Caco-2 (cell line): ENCODE data around the gene RRP15. TPM values are rescaled to one million over a fixed set of nuclear protein-coding genes. Genes with fewer than 3 reads are reported as not detected.

Experiments used
- Bru-seq: library from RNA; stranded (reverse); fragments of 400-500 nt; gene quantifications from one replicate; lab custom pipeline; 2021; lab: Mats Ljungman, UMichigan
- BruChase-seq, 2 experiments: library from RNA; stranded (reverse); fragments of 400-500 nt; gene quantifications; one replicate each; lab custom pipeline; 2021; lab: Mats Ljungman, UMichigan
- BruUV-seq: library from RNA; stranded (reverse); fragments of 400-500 nt; replicated peaks from 2 replicates; lab custom pipeline; 2021; lab: Mats Ljungman, UMichigan
- CTCF ChIA-PET: fragments of 300-600 bp; sonication (Branson Sonifier 250); formaldehyde crosslinking; loops from one replicate; lab custom pipeline; 2022; ENCODE audit warnings: antibody characterized with exemption; lab: Charles Lee
- POLR2A ChIA-PET: fragments of 300-600 bp; sonication (Branson Sonifier 250); formaldehyde crosslinking; loops from one replicate; lab custom pipeline; 2022; ENCODE audit warnings: antibody characterized with exemption; lab: Charles Lee
- DNase-seq, 2 experiments: peaks; one replicate each; pipeline versions ENCODE4 v3.0.0 to v3.0.0-alpha.2; 2020 to 2022
- H3K27me3 ChIP-seq: replicated peaks from 2 replicates; pipeline ENCODE4 v1.6.0; 2011; ENCODE audit warnings: low read length; ENCODE audit not compliant: control insufficient read depth, insufficient read depth
- H3K36me3 ChIP-seq: 2 replicates; pipeline ENCODE4 v1.5.1; 2011; ENCODE audit warnings: low read length; ENCODE audit not compliant: control insufficient read depth, insufficient read depth
- H3K4me1 ChIP-seq: fragments of 250-450 bp; sonication (Bioruptor Pico); 2 replicates; pipeline ENCODE4 v1.5.1; 2020; ENCODE audit warnings: mild to moderate bottlenecking
- H3K4me3 ChIP-seq: 2 replicates; pipeline ENCODE4 v1.5.1; 2011; ENCODE audit warnings: low read depth, mild to moderate bottlenecking, control low read depth, low read length
- H3K9me3 ChIP-seq: fragments of 250-450 bp; sonication (Bioruptor Pico); 2 replicates; pipeline ENCODE4 v1.5.1; 2020; ENCODE audit warnings: mild to moderate bottlenecking, moderate library complexity
- H3K27ac Mint-ChIP-seq: one replicate; pipeline ENCODE4 v1.8.0; 2022; ENCODE audit warnings: mixed read lengths; ENCODE audit not compliant: unreplicated experiment
- H3K27me3 Mint-ChIP-seq: one replicate; pipeline ENCODE4 v1.8.0; 2022; ENCODE audit warnings: mixed read lengths; ENCODE audit not compliant: insufficient read depth, unreplicated experiment
- H3K36me3 Mint-ChIP-seq: one replicate; pipeline ENCODE4 v1.8.0; 2022; ENCODE audit warnings: mild to moderate bottlenecking, mixed read lengths; ENCODE audit not compliant: insufficient read depth, unreplicated experiment
- H3K4me1 Mint-ChIP-seq: one replicate; pipeline ENCODE4 v1.8.0; 2022; ENCODE audit warnings: low read depth, mixed read lengths; ENCODE audit not compliant: unreplicated experiment
- H3K4me3 Mint-ChIP-seq: one replicate; pipeline ENCODE4 v1.8.0; 2022; ENCODE audit warnings: mild to moderate bottlenecking, moderate library complexity, mixed read lengths; ENCODE audit not compliant: unreplicated experiment
- H3K9me3 Mint-ChIP-seq: one replicate; pipeline ENCODE4 v1.8.0; 2022; ENCODE audit warnings: mixed read lengths; ENCODE audit not compliant: unreplicated experiment
- CTCF ChIP-seq, 2 experiments: fragments of 200-600 bp in 1 of 2; IDR thresholded peaks; 1 replicate in 1 of 2; 2 replicates in 1 of 2; pipeline versions ENCODE4 v1.5.1 to v1.8.0; 2011 to 2022; ENCODE audit warnings: antibody characterized with exemption in 1 of 2, control low read depth in 1 of 2, inconsistent platforms in 1 of 2, low read depth in 1 of 2, low read length in 1 of 2, mild to moderate bottlenecking in 1 of 2, moderate library complexity in 1 of 2; ENCODE audit not compliant: insufficient read depth in 1 of 2, severe bottlenecking in 1 of 2, unreplicated experiment in 1 of 2
- intact Hi-C: fragments of 100-400 bp; cut with micrococcal nuclease; formaldehyde crosslinking; loops from one replicate; pipeline ENCODE4 v1.10.0; 2022; ENCODE audit not compliant: unreplicated experiment
- long read RNA-seq: library from polyadenylated mRNA; stranded (forward); transcript quantifications from one replicate; pipeline ENCODE4 v2.0.0, GENCODE V29; 2022
- total RNA-seq: library from RNA; stranded (reverse); gene quantifications from 2 replicates; pipeline ENCODE4 v1.2.3, GENCODE V29; 2022

Gene RRP15, protein sequence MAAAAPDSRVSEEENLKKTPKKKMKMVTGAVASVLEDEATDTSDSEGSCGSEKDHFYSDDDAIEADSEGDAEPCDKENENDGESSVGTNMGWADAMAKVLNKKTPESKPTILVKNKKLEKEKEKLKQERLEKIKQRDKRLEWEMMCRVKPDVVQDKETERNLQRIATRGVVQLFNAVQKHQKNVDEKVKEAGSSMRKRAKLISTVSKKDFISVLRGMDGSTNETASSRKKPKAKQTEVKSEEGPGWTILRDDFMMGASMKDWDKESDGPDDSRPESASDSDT
- total RNA-seq (44.3 and 44.5 TPM in 2 replicates), Bru-seq, nascent RNA (percentile 86 among the genes with signal in this experiment), BruChase-seq, experiment 1, labeled RNA remaining after a 2-hour chase (percentile 85 among the genes with signal in this experiment), BruChase-seq, experiment 2, labeled RNA remaining after a 6-hour chase (percentile 91 among the genes with signal in this experiment)
- long read RNA-seq, full-length matches to known transcripts = 64 of 66 reads
- long read RNA-seq, partial matches to known transcripts = 1 of 66 reads
- long read RNA-seq, other reads (novel, unspliced or antisense) = 1 of 66 reads

- peak; percentile 91 for DNase-seq
- no peaks in the 10 kb centered on the region for H3K27me3 ChIP-seq
- peaks cover 9% of the 10 kb centered on the region; the same call in 1 of the 2 replicates for H3K4me1 ChIP-seq
- peak within 1 kb of the TSS; percentile 76 for H3K4me3 ChIP-seq
- no peaks in the 10 kb centered on the region for H3K36me3 ChIP-seq
- BruUV-seq = no TSS peak
- H3K27me3 Mint-ChIP-seq = no peaks in the 10 kb centered on the region
- H3K27ac Mint-ChIP-seq = peak within 1 kb of the TSS; percentile 92
- POLR2A ChIA-PET = interaction anchor here (0.7 kb wide), 2 partner anchors 11 to 62 kb away, joined by 3 to 5 read pairs; no protein-coding TSS in a partner anchor
- intact Hi-C loops = no loop called here
- H3K36me3 Mint-ChIP-seq = peaks cover 6% of the 10 kb centered on the region
- H3K4me1 Mint-ChIP-seq = peaks cover 7% of the 10 kb centered on the region
- H3K9me3 ChIP-seq = no peaks in the 10 kb centered on the region; the same call in 1 of the 2 replicates
- H3K4me3 Mint-ChIP-seq = peak within 1 kb of the TSS; percentile 88
- CTCF ChIA-PET = interaction anchor here (0.6 to 1.5 kb wide), 3 partner anchors 17 to 777 kb away, joined by 3 to 7 read pairs (median 4); no protein-coding TSS in a partner anchor
- H3K9me3 Mint-ChIP-seq = no peaks in the 10 kb centered on the region
- TF ChIP-seq CTCF (IDR thresholded peaks at IDR 0.05; ENCODE audit: insufficient read depth in 1 of 2, low read depth in 1 of 2, low read length in 1 of 2, severe bottlenecking in 1 of 2, unreplicated experiment in 1 of 2) = no peak
Measured at GRCh38 chr1:218284917-218285635, at the start of gene RRP15. Gene RRP15, plus strand, starts transcription at chr1:218285293. Its CDS starts 24 bp downstream, at chr1:218285317.

DNA sequence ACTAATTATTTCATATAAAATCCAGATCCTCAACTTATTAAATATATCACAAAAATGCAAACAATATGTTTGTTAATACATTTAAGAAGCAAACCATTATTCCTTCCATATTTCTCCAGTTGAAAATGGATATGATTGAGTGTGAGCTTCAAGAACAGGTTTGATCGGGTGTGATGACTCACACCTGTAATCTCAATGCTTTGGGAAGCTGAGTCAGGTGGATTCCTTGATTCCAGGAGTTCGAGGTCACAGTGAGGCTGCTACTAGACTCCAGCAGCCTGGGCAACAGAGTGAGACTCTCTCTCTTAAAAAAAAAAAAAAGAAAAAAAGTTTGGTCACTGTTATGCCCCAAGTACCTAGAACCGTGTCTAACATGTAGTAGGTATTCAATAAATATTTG, 42.9 kb upstream of the RRP15 start:
- no peaks in the 10 kb centered on the region for H3K4me1 Mint-ChIP-seq
- no peak overlapping the region for H3K4me3 Mint-ChIP-seq
- H3K27me3 ChIP-seq = no peaks in the 10 kb centered on the region
- H3K36me3 Mint-ChIP-seq = no peaks in the 10 kb centered on the region
- no peaks in the 10 kb centered on the region for H3K36me3 ChIP-seq
- H3K9me3 Mint-ChIP-seq = no peaks in the 10 kb centered on the region
- intact Hi-C loops = no loop called here
- no peak for DNase-seq
- ChIA-PET CTCF (no interaction called here), POLR2A (no interaction called here)
- TF ChIP-seq CTCF (IDR thresholded peaks at IDR 0.05; ENCODE audit: insufficient read depth in 1 of 2, low read depth in 1 of 2, low read length in 1 of 2, severe bottlenecking in 1 of 2, unreplicated experiment in 1 of 2) = no peak
- H3K9me3 ChIP-seq = no peaks in the 10 kb centered on the region
- H3K4me1 ChIP-seq = no peaks in the 10 kb centered on the region
- H3K27ac Mint-ChIP-seq = no peak overlapping the region
- no peak overlapping the region for H3K4me3 ChIP-seq
- no TSS peak for BruUV-seq
- peaks cover 20% of the 10 kb centered on the region for H3K27me3 Mint-ChIP-seq

GRCh38 chr1:218247339-218247738, 37.8 kb upstream of the RRP15 start:
- no peaks in the 10 kb centered on the region for H3K9me3 ChIP-seq
- Mint-ChIP-seq H3K9me3 (no peaks in the 10 kb centered on the region), H3K4me1 (no peaks in the 10 kb centered on the region), H3K4me3 (no peak overlapping the region), H3K27ac (no peak overlapping the region), H3K27me3 (peaks cover 33% of the 10 kb centered on the region), H3K36me3 (no peaks in the 10 kb centered on the region)
- no peaks in the 10 kb centered on the region for H3K27me3 ChIP-seq
- POLR2A ChIA-PET = interaction anchor here (0.5 kb wide), 1 partner anchor 306 kb away, joined by 6 read pairs; no protein-coding TSS in a partner anchor
- H3K4me1 ChIP-seq = no peaks in the 10 kb centered on the region
- DNase-seq = no peak
- H3K36me3 ChIP-seq = no peaks in the 10 kb centered on the region
- no peak for TF ChIP-seq CTCF (IDR thresholded peaks at IDR 0.05; ENCODE audit: insufficient read depth in 1 of 2, low read depth in 1 of 2, low read length in 1 of 2, severe bottlenecking in 1 of 2, unreplicated experiment in 1 of 2)
- H3K4me3 ChIP-seq = no peak overlapping the region
- BruUV-seq = no TSS peak
- CTCF ChIA-PET = no interaction called here
- intact Hi-C loops = no loop called here
